ENCODE results near the gene FJX1. TPM values are rescaled to one million over a fixed set of nuclear protein-coding genes. Genes with fewer than 3 reads are reported as not detected.

FJX1 gene, protein sequence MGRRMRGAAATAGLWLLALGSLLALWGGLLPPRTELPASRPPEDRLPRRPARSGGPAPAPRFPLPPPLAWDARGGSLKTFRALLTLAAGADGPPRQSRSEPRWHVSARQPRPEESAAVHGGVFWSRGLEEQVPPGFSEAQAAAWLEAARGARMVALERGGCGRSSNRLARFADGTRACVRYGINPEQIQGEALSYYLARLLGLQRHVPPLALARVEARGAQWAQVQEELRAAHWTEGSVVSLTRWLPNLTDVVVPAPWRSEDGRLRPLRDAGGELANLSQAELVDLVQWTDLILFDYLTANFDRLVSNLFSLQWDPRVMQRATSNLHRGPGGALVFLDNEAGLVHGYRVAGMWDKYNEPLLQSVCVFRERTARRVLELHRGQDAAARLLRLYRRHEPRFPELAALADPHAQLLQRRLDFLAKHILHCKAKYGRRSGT
- 16.1 and 19.6 TPM in 2 replicates for total RNA-seq

DNA sequence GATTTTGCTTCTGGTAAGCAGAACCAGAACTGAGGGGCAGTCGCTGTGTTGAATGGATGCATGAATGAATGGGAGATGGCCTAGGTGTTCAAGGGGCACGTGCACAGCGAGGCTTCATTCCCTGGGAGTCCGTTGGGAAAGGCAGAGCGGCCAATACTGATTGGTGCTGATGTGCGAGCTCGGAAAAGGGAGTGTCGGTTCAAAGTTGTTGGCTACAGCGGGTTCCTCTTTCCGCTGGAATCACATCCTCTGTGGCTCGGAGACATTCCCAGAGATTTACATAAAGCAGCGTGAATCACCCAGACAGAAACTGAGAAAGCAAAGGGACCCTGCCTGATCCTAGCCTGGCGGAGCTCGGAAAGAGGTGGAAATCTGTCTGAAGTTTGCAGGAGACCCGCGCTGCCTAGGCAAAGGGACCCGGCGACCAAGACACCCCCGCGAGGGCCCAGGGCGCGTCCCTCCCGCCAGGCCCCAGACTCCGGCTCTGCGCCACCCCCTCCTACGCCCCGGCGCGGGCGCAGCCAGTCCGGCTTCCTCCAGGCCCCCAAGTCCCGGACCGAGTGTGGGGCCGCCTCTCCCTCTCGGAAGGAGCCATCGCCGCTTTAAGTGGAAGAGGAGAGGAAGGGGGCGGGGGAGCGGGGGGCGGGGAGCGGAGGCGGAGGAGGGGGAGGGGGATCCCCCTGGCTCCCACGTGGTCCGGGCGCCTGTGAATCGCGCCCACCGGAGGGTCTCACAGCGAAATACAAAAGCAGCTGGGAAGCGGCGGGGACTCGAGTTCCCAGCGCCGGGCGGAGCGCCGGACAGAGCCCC is at the start of gene FJX1:
Gene FJX1 (plus strand): TSS at position 774 of the 810 bp plus-strand sequence. CDS start 177 bp downstream, outside the sequence.

DNA sequence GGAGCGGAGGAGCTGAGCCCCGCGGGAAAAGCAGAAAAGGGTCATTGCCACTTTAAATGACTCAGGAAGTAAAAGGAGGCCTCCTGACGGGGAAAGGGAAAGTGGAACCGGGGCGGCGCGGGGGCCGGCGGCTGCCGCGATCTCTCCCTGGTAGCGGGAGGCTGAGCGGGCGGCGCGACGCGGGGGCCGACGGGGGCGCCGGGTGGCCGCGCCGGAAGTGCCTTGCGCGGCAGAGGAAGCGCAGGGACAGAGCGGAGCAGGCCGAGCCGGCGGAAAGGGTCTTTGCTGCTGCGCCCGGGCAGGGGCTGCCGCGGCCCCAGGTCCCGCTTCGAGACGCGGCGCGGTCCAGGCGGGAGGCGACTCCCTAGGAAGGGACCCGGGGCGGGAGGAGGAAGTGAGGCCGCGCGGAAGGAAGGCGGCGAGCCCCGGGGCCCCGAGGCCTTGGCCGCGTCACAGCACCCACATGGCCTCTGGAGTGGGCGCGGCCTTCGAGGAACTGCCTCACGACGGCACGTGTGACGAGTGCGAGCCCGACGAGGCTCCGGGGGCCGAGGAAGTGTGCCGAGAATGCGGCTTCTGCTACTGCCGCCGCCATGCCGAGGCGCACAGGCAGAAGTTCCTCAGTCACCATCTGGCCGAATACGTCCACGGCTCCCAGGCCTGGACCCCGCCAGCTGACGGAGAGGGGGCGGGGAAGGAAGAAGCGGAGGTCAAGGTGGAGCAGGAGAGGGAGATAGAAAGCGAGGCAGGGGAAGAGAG is 44.6 kb downstream of the FJX1 start, which contains the start of gene TRIM44:
Gene TRIM44 (plus strand): TSS at position 127 of the 759 bp plus-strand sequence. CDS start 337 bp downstream, at position 464.

Other genes with a start within 250 kb of the FJX1 start
- 6.0 and 8.6 TPM in 2 replicates for gene SLC1A2, start 198.9 kb upstream of the FJX1 start, total RNA-seq
- gene PAMR1, start 92.8 kb upstream of the FJX1 start, total RNA-seq, result 30.7 and 40.1 TPM in 2 replicates
- 39.7 and 44.9 TPM in 2 replicates for gene TRIM44, start 44.3 kb downstream of the FJX1 start, total RNA-seq

Measured in hair follicle dermal papilla cell (primary cell).